ENCODE results near the gene PIK3AP1.

The PIK3AP1 gene

DNA sequence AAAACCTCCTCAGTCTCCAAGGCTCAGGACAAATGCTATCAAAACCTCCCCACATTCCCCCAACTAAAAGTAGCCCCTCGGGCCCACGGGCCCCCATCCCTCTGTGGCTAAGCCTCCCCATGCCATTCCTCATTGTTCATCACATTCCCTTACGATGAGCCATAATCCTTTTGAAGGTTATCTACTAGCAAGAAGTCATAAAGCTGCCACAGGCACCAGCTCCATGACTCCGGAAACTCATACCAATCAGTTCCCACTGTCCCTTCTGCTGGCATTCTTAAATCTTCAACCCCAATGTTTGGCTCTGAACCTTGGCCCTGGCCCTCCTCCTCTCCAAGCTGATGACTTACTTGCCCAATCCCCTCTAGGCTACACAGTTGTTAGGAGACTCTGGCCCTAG, 114.1 kb downstream of the PIK3AP1 start:
- Histone ChIP-seq H3K4me1 (ENCODE audit: insufficient read depth, low read length, severe bottlenecking) (no peaks in the 10 kb centered on the region), H3K9ac (ENCODE audit: low read length) (no peak overlapping the region)

DNA sequence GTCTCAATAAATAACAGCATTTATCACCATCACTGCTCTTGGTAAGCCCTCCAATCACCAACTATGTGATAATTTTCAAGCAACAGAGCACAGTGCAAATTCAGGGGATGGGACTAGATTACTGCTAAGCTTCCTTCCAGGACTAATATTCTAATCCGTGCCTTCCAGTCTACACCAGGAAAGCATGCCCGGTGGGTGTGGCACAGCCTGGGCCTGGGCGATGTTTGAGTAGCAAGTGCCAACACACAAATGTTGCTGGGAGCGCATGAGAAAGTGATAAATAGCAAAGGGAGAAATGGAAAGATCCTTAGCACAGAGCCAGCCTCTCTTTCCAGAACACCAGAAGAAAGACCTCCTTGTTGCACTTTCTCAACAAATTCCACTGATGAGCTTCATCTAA, 120.0 kb downstream of the PIK3AP1 start:
- no peak overlapping the region for H3K27ac ChIP-seq (ENCODE audit: low read depth, low read length, poor library complexity, severe bottlenecking)
- H3K79me2 ChIP-seq (ENCODE audit: insufficient read depth, low read length), result no peaks in the 10 kb centered on the region
- H4K20me1 ChIP-seq (ENCODE audit: insufficient read depth, low read length), result no peaks in the 10 kb centered on the region
- H2AFZ ChIP-seq (ENCODE audit: low read length), result no peak overlapping the region
- TF ChIP-seq, protein P1, sequence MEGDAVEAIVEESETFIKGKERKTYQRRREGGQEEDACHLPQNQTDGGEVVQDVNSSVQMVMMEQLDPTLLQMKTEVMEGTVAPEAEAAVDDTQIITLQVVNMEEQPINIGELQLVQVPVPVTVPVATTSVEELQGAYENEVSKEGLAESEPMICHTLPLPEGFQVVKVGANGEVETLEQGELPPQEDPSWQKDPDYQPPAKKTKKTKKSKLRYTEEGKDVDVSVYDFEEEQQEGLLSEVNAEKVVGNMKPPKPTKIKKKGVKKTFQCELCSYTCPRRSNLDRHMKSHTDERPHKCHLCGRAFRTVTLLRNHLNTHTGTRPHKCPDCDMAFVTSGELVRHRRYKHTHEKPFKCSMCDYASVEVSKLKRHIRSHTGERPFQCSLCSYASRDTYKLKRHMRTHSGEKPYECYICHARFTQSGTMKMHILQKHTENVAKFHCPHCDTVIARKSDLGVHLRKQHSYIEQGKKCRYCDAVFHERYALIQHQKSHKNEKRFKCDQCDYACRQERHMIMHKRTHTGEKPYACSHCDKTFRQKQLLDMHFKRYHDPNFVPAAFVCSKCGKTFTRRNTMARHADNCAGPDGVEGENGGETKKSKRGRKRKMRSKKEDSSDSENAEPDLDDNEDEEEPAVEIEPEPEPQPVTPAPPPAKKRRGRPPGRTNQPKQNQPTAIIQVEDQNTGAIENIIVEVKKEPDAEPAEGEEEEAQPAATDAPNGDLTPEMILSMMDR (IDR thresholded peaks at IDR 0.05; ENCODE audit: low read length), result no peak
- TF ChIP-seq EZH2 (IDR thresholded peaks at IDR 0.05; ENCODE audit: borderline replicate concordance, low read length), result no peak
- H3K27me3 ChIP-seq (ENCODE audit: insufficient read depth, low read length), result no peaks in the 10 kb centered on the region
- no peaks in the 10 kb centered on the region for H3K9me2 ChIP-seq (ENCODE audit: low read depth, low read length)
- H3K4me1 ChIP-seq (ENCODE audit: insufficient read depth, low read length, severe bottlenecking), result no peaks in the 10 kb centered on the region
- no peaks in the 10 kb centered on the region for H3K9me3 ChIP-seq (ENCODE audit: low read length)
- H3K4me2 ChIP-seq (ENCODE audit: low read length), result no peak overlapping the region
- H3K9ac ChIP-seq (ENCODE audit: low read length), result no peak overlapping the region
- H3F3A ChIP-seq (ENCODE audit: insufficient read depth, low read length), result no peaks in the 10 kb centered on the region
- H3K4me3 ChIP-seq (ENCODE audit: low read depth, low read length, poor library complexity, severe bottlenecking), result no peak overlapping the region
- peaks cover 79% of the 10 kb centered on the region for H3K36me3 ChIP-seq (ENCODE audit: insufficient read depth, low read length)

More for the DNA sequence above, 114.1 kb downstream of the PIK3AP1 start:
- Histone ChIP-seq H3K27me3 (ENCODE audit: insufficient read depth, low read length) (no peaks in the 10 kb centered on the region), H3K36me3 (ENCODE audit: insufficient read depth, low read length) (peaks cover 76% of the 10 kb centered on the region), H3K79me2 (ENCODE audit: insufficient read depth, low read length) (no peaks in the 10 kb centered on the region), H3K9me2 (ENCODE audit: low read depth, low read length) (no peaks in the 10 kb centered on the region), H3F3A (ENCODE audit: insufficient read depth, low read length) (no peaks in the 10 kb centered on the region), H3K9me3 (ENCODE audit: low read length) (no peaks in the 10 kb centered on the region), H2AFZ (ENCODE audit: low read length) (no peak overlapping the region), H4K20me1 (ENCODE audit: insufficient read depth, low read length) (no peaks in the 10 kb centered on the region), H3K4me2 (ENCODE audit: low read length) (no peak overlapping the region), H3K27ac (ENCODE audit: low read depth, low read length, poor library complexity, severe bottlenecking) (no peak overlapping the region), H3K4me3 (ENCODE audit: low read depth, low read length, poor library complexity, severe bottlenecking) (no peak overlapping the region)
- TF ChIP-seq, protein P1 (IDR thresholded peaks at IDR 0.05; ENCODE audit: low read length), result no peak
- no peak for TF ChIP-seq EZH2 (IDR thresholded peaks at IDR 0.05; ENCODE audit: borderline replicate concordance, low read length)

DNA sequence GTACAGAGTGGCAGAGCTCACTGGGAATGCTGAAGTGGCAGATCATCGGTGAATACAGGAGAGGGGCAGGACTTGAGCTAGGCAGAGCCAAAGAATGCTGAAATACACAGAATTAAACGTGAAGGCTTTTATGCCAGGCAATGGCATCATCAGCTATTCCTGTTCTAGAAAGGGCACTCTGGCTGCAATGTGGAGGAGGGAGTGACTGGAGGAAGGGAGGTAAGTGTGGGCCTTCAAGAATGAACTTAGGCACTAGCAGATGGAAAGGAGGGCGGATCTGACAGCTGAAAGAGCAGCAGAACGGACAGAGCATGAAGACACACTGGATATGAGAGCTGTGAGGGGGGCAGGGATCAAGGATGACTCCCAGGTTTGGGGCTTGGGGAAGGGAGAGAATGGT, 121.5 kb downstream of the PIK3AP1 start:
- no peak overlapping the region for H3K9ac ChIP-seq (ENCODE audit: low read length)
- H3K4me3 ChIP-seq (ENCODE audit: low read depth, low read length, poor library complexity, severe bottlenecking), result no peak overlapping the region
- H3K9me2 ChIP-seq (ENCODE audit: low read depth, low read length), result no peaks in the 10 kb centered on the region
- H3K27me3 ChIP-seq (ENCODE audit: insufficient read depth, low read length), result no peaks in the 10 kb centered on the region
- H3K79me2 ChIP-seq (ENCODE audit: insufficient read depth, low read length), result no peaks in the 10 kb centered on the region
- H2AFZ ChIP-seq (ENCODE audit: low read length), result no peak overlapping the region
- no peak overlapping the region for H3K4me2 ChIP-seq (ENCODE audit: low read length)
- no peaks in the 10 kb centered on the region for H3F3A ChIP-seq (ENCODE audit: insufficient read depth, low read length)
- no peaks in the 10 kb centered on the region for H3K4me1 ChIP-seq (ENCODE audit: insufficient read depth, low read length, severe bottlenecking)
- TF ChIP-seq EZH2 (IDR thresholded peaks at IDR 0.05; ENCODE audit: borderline replicate concordance, low read length), result no peak
- TF ChIP-seq, protein P1 (IDR thresholded peaks at IDR 0.05; ENCODE audit: low read length), result no peak
- H3K27ac ChIP-seq (ENCODE audit: low read depth, low read length, poor library complexity, severe bottlenecking), result no peak overlapping the region
- no peaks in the 10 kb centered on the region for H4K20me1 ChIP-seq (ENCODE audit: insufficient read depth, low read length)
- peaks cover 84% of the 10 kb centered on the region for H3K36me3 ChIP-seq (ENCODE audit: insufficient read depth, low read length)
- no peaks in the 10 kb centered on the region for H3K9me3 ChIP-seq (ENCODE audit: low read length)
